Ammon's horn (tissue), 1 donor: ENCODE results near the gene DPYD.

Experiments used
- DNase-seq: peaks from one replicate; pipeline ENCODE4 v3.0.0-alpha.2; 2016; ENCODE audit warnings: low spot score

Gene DPYD

GRCh38 chr1:97202481-97203380 lies 718.1 kb downstream of the DPYD start:
- peak; percentile 55 for DNase-seq

- no peak for DNase-seq
Observed at GRCh38 chr1:97201641-97202040, 719.2 kb downstream of the DPYD start.

GRCh38 chr1:97200595-97200994 lies 720.2 kb downstream of the DPYD start:
- DNase-seq, result peak; percentile 15

GRCh38 chr1:97196825-97197516 lies 723.9 kb downstream of the DPYD start:
- DNase-seq, result no peak

GRCh38 chr1:97192872-97193572 lies 727.8 kb downstream of the DPYD start:
- DNase-seq, result no peak

GRCh38 chr1:97190326-97190725 lies 730.5 kb downstream of the DPYD start:
- no peak for DNase-seq

- no peak for DNase-seq
Observed at GRCh38 chr1:97186381-97186780, 734.5 kb downstream of the DPYD start.

- DNase-seq, result no peak
Observed at GRCh38 chr1:97174039-97174704, 746.7 kb downstream of the DPYD start.

- DNase-seq, result peak; percentile 14
Observed at GRCh38 chr1:97170300-97170699, 750.5 kb downstream of the DPYD start.

GRCh38 chr1:97168056-97168455 lies 752.8 kb downstream of the DPYD start:
- DNase-seq, result no peak

- DNase-seq, result no peak
Observed at GRCh38 chr1:97167246-97167645, 753.6 kb downstream of the DPYD start.

- DNase-seq, result no peak
Observed at GRCh38 chr1:97166626-97167025, 754.2 kb downstream of the DPYD start.

- DNase-seq, result no peak
Observed at GRCh38 chr1:97164276-97164639, 756.6 kb downstream of the DPYD start.

- no peak for DNase-seq
Observed at GRCh38 chr1:97163591-97164275, 757.1 kb downstream of the DPYD start.

GRCh38 chr1:97160818-97161217 lies 760.0 kb downstream of the DPYD start:
- DNase-seq, result no peak

GRCh38 chr1:97159342-97159741 lies 761.5 kb downstream of the DPYD start:
- no peak for DNase-seq

GRCh38 chr1:97158691-97159096 lies 762.1 kb downstream of the DPYD start:
- DNase-seq, result no peak

GRCh38 chr1:97157991-97158390 lies 762.8 kb downstream of the DPYD start:
- no peak for DNase-seq

- DNase-seq, result no peak
Observed at GRCh38 chr1:97151651-97152050, 769.2 kb downstream of the DPYD start.

GRCh38 chr1:97145321-97145956 lies 775.4 kb downstream of the DPYD start:
- DNase-seq, result peak; percentile 92

GRCh38 chr1:97144527-97144926 lies 776.3 kb downstream of the DPYD start:
- no peak for DNase-seq
